Subcutaneous abdominal adipose tissue (tissue), 5 donors: Measurements from ENCODE around the gene RPL13.

Experiments
- H3K27ac ChIP-seq: one replicate; pipeline ENCODE4 v1.7.0; 2013; ENCODE audit warnings: low read depth, mild to moderate bottlenecking, inconsistent platforms, low read length, moderate library complexity
- H3K27me3 ChIP-seq, 5 donors: one replicate each; pipeline ENCODE4 v1.7.0; 2013; ENCODE audit warnings: low read length in 5 of 5, inconsistent platforms in 1 of 5; ENCODE audit not compliant: control insufficient read depth in 5 of 5, insufficient read depth in 4 of 5
- H3K36me3 ChIP-seq, 5 donors: one replicate each; pipeline ENCODE4 v1.7.0; 2013; ENCODE audit warnings: low read length in 5 of 5; ENCODE audit not compliant: control insufficient read depth in 5 of 5, insufficient read depth in 5 of 5
- H3K4me1 ChIP-seq, 5 donors: one replicate each; pipeline ENCODE4 v1.7.0; 2013; ENCODE audit warnings: low read length in 5 of 5, mild to moderate bottlenecking in 3 of 5, moderate library complexity in 1 of 5; ENCODE audit not compliant: control insufficient read depth in 5 of 5, insufficient read depth in 5 of 5
- H3K4me3 ChIP-seq, 5 donors: one replicate each; pipeline ENCODE4 v1.7.0; 2013; ENCODE audit warnings: low read length in 5 of 5, low read depth in 1 of 5
- H3K9ac ChIP-seq, 5 donors: one replicate each; pipeline ENCODE4 v1.7.0; 2013; ENCODE audit warnings: low read length in 5 of 5, mild to moderate bottlenecking in 4 of 5, moderate library complexity in 3 of 5
- H3K9me3 ChIP-seq, 5 donors: one replicate each; pipeline ENCODE4 v1.7.0; 2013; ENCODE audit warnings: low read length in 5 of 5; ENCODE audit not compliant: control insufficient read depth in 5 of 5
- donor health status: healthy.
- donor health status: healthy.
- donor health status: healthy.
- donor health status: healthy.
- donor health status: healthy.

RPL13 gene

DNA sequence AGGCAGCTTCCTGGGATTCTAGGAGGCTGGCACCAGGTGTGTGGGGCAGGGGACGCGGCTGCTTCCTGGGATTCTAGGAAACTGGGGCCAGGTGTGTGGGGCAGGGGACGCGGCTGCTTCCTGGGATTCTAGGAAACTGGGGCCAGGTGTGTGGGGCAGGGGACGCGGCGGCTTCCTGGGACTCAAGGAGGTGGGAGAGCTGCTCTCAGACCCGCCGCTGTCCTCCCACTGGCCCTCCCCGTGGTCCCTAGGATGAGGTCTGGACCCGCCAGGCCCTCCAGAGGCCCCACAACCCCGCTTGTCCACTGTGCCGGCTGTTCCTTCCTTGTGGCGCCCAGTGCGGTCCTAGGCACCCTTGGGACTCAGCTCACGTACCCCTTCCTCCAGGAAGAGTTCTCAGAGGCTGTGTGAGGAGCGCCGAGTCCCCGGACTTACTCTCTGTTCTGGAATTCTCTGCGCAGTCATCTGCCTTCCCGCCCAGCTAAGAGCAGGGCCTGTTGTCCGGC, 53.5 kb downstream of the RPL13 start:
- H3K9me3 ChIP-seq = no peaks in the 10 kb centered on the region
- no peak overlapping the region for H3K9ac ChIP-seq
- H3K4me1 ChIP-seq = peaks cover 0 to 16% (median 0%) of the 10 kb centered on the region in 5 donors
- no peaks in the 10 kb centered on the region for H3K36me3 ChIP-seq
- no peak overlapping the region for H3K27ac ChIP-seq
- peaks cover 8 to 23% (median 11%) of the 10 kb centered on the region in 5 donors for H3K27me3 ChIP-seq
- no peak overlapping the region for H3K4me3 ChIP-seq
